Stomach smooth muscle (tissue), 2 donors: ENCODE results near the gene SPTBN1.

Experiments
- H3K27ac ChIP-seq: one replicate; pipeline ENCODE4 v1.7.0; 2013; ENCODE audit warnings: mild to moderate bottlenecking, low read length, inconsistent platforms
- H3K27me3 ChIP-seq, 2 donors: one replicate each; pipeline ENCODE4 v1.7.0; 2013; ENCODE audit warnings: low read length in 2 of 2; ENCODE audit not compliant: insufficient read depth in 2 of 2, control insufficient read depth in 1 of 2
- H3K36me3 ChIP-seq, 2 donors: one replicate each; pipeline ENCODE4 v1.7.0; 2013; ENCODE audit warnings: low read length in 2 of 2; ENCODE audit not compliant: control insufficient read depth in 2 of 2, insufficient read depth in 2 of 2
- H3K4me1 ChIP-seq: one replicate; pipeline ENCODE4 v1.7.0; 2013; ENCODE audit warnings: low read length; ENCODE audit not compliant: control insufficient read depth, insufficient read depth
- H3K4me3 ChIP-seq, 2 donors: one replicate each; pipeline ENCODE4 v1.7.0; 2013; ENCODE audit warnings: low read length in 2 of 2
- H3K9ac ChIP-seq, 2 donors: one replicate each; pipeline ENCODE4 v1.7.0; 2013; ENCODE audit warnings: low read length in 2 of 2, mild to moderate bottlenecking in 1 of 2
- H3K9me3 ChIP-seq, 2 donors: one replicate each; pipeline ENCODE4 v1.7.0; 2013; ENCODE audit warnings: low read length in 2 of 2; ENCODE audit not compliant: control insufficient read depth in 2 of 2
- donor health status: healthy.
- donor health status: Pancreatic carcinoma.

Gene SPTBN1

DNA sequence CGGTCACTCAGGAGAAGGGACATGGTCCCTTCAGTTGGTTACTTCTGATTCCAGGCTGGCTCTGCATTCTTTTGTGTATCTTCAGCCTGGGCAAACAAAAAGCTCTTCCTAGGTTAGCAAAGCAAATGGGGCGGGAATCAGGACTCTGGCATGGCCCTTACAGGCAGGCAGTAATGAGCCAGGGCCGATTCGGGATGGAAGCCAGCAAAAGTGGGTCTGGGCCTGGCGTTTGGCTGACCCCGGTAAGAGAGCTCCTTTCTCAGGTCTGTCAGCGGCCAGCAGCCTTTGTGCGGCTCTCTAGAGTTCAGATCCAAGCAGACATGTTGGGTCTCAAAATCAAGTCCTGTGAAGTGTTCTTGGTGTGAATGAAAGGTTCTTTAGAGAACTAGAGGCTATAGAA is 185.9 kb downstream of the SPTBN1 start:
- Histone ChIP-seq H3K4me1 (peaks cover 36% of the 10 kb centered on the region), H3K9ac (no peak overlapping the region), H3K4me3 (no peak overlapping the region), H3K36me3 (peaks cover 29 to 38% of the 10 kb centered on the region in 2 donors), H3K27ac (peak overlapping the region; percentile 68), H3K9me3 (no peaks in the 10 kb centered on the region), H3K27me3 (no peaks in the 10 kb centered on the region)

DNA sequence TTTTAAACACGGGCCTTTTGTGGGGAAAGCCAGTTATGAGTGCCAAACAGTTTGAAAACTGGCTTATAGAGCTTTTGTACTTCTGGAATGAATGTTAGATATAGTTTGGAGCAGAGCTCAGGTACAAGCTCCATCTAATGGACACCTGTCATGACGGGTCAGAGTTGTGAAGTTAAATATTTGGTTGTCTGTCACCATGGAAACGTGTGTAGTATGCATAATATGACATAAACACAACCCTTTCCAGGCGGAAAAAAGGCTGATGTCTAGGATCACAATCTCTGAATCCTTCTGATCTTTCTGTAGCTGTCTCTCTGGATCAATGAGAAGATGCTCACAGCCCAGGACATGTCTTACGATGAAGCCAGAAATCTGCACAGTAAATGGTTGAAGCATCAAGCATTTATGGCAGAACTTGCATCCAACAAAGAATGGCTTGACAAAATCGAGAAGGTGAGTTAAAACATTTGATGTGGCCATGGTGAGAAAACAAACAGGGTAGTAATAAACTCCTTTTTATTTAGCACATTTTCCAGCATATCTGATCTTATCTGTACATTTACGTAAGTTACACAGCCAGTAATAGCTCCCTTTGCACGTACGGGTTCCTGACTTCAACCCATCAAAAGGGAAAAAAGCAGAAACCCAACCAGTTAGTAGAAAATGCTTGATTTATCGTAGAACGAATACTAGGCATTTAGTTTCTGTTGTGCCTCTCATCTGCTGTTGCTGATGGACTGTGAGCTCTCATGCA is 186.7 kb downstream of the SPTBN1 start:
- Histone ChIP-seq H3K27ac (peak overlapping the region; percentile 68), H3K36me3 (peaks cover 38 to 45% of the 10 kb centered on the region in 2 donors)

GRCh38 chr2:54644236-54644635 is 188.1 kb downstream of the SPTBN1 start:
- H3K4me3 ChIP-seq, result no peak overlapping the region
- no peak overlapping the region for H3K9ac ChIP-seq
- H3K27ac ChIP-seq, result no peak overlapping the region
- H3K36me3 ChIP-seq, result peaks cover 50 to 59% of the 10 kb centered on the region in 2 donors
- no peaks in the 10 kb centered on the region for H3K27me3 ChIP-seq
- H3K4me1 ChIP-seq, result peaks cover 26% of the 10 kb centered on the region
- H3K9me3 ChIP-seq, result no peaks in the 10 kb centered on the region

More for the DNA sequence above, 186.7 kb downstream of the SPTBN1 start:
- no peaks in the 10 kb centered on the region for H3K9me3 ChIP-seq
- no peak overlapping the region for H3K9ac ChIP-seq
- peaks cover 38% of the 10 kb centered on the region for H3K4me1 ChIP-seq
- no peaks in the 10 kb centered on the region for H3K27me3 ChIP-seq
- no peak overlapping the region for H3K4me3 ChIP-seq

DNA sequence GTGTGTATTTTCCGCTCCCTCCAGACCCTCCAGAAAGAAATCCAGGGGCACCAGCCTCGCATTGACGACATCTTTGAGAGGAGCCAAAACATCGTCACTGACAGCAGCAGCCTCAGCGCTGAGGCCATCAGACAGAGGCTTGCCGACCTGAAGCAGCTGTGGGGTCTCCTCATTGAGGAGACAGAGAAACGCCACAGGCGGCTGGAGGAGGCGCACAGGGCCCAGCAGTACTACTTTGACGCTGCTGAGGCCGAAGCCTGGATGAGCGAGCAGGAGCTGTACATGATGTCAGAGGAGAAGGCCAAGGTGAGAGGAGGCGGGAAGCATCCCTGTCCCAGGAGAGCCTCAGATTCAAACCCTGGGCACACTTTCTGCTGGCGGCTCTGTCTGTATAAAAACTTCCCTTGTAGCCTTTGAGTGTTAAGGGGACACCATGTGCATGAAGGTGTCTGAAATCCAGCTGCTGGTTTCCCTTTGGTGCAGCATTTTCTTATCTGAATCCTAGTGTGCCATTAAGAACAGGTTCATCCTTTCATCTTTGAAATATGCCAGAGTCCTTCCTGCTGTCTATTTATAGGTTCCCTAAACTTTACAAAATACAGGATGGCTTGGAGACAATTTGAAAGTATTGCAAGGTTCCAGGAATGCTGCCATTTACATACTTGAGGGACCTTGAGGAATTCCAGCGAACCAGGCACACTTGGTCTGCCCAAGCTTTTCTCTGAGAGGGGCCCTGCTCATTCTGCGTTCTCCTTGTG is 190.2 kb downstream of the SPTBN1 start:
- Histone ChIP-seq H3K27me3 (no peaks in the 10 kb centered on the region), H3K4me3 (no peak overlapping the region), H3K9me3 (no peaks in the 10 kb centered on the region), H3K27ac (peak overlapping the region; percentile 56), H3K4me1 (peaks cover 22% of the 10 kb centered on the region), H3K9ac (peak overlapping the region in 1 of 2 donors; percentile 14), H3K36me3 (peaks cover 67 to 72% of the 10 kb centered on the region in 2 donors)

DNA sequence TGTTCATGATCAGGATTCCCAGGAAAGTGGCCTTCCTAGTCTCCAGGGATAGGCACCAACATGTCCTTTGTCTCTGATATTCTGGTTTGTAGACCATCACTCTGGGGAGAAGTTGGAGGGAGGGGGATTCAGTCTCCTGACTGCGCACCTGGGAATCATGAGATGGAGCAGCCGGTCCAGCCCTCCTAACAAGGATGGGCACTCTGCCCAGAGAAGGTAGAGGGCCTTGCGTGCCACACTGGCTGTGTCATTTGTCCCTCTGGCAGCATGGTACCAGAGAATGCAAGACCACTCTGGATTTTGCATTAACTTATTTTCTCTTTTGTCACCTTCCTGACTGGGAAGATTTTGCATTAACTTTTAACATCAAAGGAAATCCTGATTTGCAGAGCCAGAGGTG is 192.1 kb downstream of the SPTBN1 start:
- Histone ChIP-seq H3K4me3 (no peak overlapping the region), H3K4me1 (peaks cover 16% of the 10 kb centered on the region), H3K27me3 (no peaks in the 10 kb centered on the region), H3K9me3 (no peaks in the 10 kb centered on the region), H3K36me3 (peaks cover 71 to 81% of the 10 kb centered on the region in 2 donors), H3K9ac (no peak overlapping the region), H3K27ac (no peak overlapping the region)

DNA sequence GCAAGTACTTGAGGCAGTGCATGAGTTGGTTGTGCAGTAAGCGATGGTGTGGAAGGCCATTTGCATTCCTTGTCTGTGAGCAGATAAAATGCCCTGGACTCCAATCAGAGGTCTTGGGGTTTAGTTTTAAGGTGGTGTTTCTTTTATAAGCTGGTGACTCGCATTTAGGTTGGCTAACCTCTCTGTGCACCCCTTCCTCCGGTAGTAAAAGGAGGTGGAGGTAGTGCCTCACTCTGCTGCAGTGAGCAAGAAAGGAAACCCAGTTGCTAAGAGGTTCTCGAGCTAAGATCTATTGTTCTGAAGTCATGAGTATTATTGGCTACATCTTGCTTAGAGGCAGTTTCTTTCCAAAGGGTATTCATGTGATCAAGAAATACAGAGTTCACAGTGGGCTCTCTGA is 193.1 kb downstream of the SPTBN1 start:
- Histone ChIP-seq H3K4me3 (no peak overlapping the region), H3K4me1 (peaks cover 18% of the 10 kb centered on the region), H3K27ac (no peak overlapping the region), H3K27me3 (no peaks in the 10 kb centered on the region), H3K36me3 (peaks cover 77 to 87% of the 10 kb centered on the region in 2 donors), H3K9ac (no peak overlapping the region), H3K9me3 (no peaks in the 10 kb centered on the region)

DNA sequence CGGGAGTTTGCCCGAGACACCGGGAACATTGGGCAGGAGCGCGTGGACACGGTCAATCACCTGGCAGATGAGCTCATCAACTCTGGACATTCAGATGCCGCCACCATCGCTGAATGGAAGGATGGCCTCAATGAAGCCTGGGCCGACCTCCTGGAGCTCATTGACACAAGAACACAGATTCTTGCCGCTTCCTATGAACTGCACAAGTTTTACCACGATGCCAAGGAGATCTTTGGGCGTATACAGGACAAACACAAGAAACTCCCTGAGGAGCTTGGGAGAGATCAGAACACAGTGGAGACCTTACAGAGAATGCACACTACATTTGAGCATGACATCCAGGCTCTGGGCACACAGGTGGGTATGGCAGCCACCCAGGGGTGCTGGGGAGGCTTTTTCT is 193.5 kb downstream of the SPTBN1 start:
- H3K9me3 ChIP-seq, result no peaks in the 10 kb centered on the region
- no peak overlapping the region for H3K4me3 ChIP-seq
- no peak overlapping the region for H3K27ac ChIP-seq
- peaks cover 76 to 86% of the 10 kb centered on the region in 2 donors for H3K36me3 ChIP-seq
- no peaks in the 10 kb centered on the region for H3K27me3 ChIP-seq
- peaks cover 18% of the 10 kb centered on the region for H3K4me1 ChIP-seq
- no peak overlapping the region for H3K9ac ChIP-seq

DNA sequence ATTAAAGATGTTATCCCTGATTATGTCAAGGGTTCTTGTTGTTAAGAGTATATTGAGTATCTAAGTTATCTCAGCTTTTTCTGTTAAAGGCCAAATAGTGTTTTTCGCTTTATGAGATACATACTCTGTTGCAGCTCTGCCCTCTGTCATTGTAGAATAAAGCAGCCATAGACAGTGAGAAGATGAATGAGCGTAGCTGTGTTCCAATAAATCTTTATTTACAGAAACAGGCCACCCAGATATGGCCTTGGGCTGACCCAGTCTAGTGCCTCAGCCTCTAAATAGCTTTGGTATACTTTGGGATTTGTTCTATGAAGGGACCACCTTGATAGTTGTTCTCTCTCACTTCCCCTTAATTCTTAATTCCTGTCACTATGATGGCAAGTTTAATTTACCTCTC is 194.5 kb downstream of the SPTBN1 start:
- Histone ChIP-seq H3K9me3 (no peaks in the 10 kb centered on the region), H3K27me3 (no peaks in the 10 kb centered on the region), H3K27ac (no peak overlapping the region), H3K4me1 (peaks cover 15% of the 10 kb centered on the region), H3K36me3 (peaks cover 77 to 90% of the 10 kb centered on the region in 2 donors), H3K9ac (no peak overlapping the region), H3K4me3 (no peak overlapping the region)

- Histone ChIP-seq H3K36me3 (peaks cover 73 to 89% of the 10 kb centered on the region in 2 donors), H3K27me3 (no peaks in the 10 kb centered on the region), H3K27ac (no peak overlapping the region), H3K4me3 (no peak overlapping the region), H3K9me3 (no peaks in the 10 kb centered on the region), H3K4me1 (peaks cover 11% of the 10 kb centered on the region), H3K9ac (no peak overlapping the region)
These were observed 195.2 kb downstream of the SPTBN1 start for GRCh38 chr2:54651291-54651690.

- H3K4me3 ChIP-seq, result no peak overlapping the region
- H3K27me3 ChIP-seq, result no peaks in the 10 kb centered on the region
- peaks cover 2% of the 10 kb centered on the region for H3K4me1 ChIP-seq
- peaks cover 75 to 90% of the 10 kb centered on the region in 2 donors for H3K36me3 ChIP-seq
- H3K9me3 ChIP-seq, result no peaks in the 10 kb centered on the region
- no peak overlapping the region for H3K9ac ChIP-seq
- no peak overlapping the region for H3K27ac ChIP-seq
These were observed 196.4 kb downstream of the SPTBN1 start for GRCh38 chr2:54652540-54652939.
